HEK293T (cell line): ENCODE measurements around the gene CORT.

Experiments
- ARNT ChIP-seq: fragments of 450-650 bp; IDR thresholded peaks from 2 replicates; pipeline ENCODE4 v1.6.1; 2017; ENCODE audit warnings: mild to moderate bottlenecking
- BHLHE40 ChIP-seq: fragments of 450-650 bp; IDR thresholded peaks from 2 replicates; pipeline ENCODE4 v1.6.1; 2016; ENCODE audit warnings: mild to moderate bottlenecking, moderate library complexity, borderline replicate concordance
- CTBP1 ChIP-seq: fragments of 450-650 bp; IDR thresholded peaks from 2 replicates; pipeline ENCODE4 v1.6.1; 2016; ENCODE audit warnings: borderline replicate concordance
- ELF4 ChIP-seq: fragments of 450-650 bp; IDR thresholded peaks from 2 replicates; pipeline ENCODE4 v1.6.1; 2017; ENCODE audit warnings: antibody characterized with exemption
- FOXM1 ChIP-seq: fragments of 450-650 bp; IDR thresholded peaks from 2 replicates; pipeline ENCODE4 v1.6.1; 2017; ENCODE audit warnings: mild to moderate bottlenecking, borderline replicate concordance
- LEF1 ChIP-seq: fragments of 450-650 bp; IDR thresholded peaks from 2 replicates; pipeline ENCODE4 v1.6.1; 2017; ENCODE audit warnings: mild to moderate bottlenecking, borderline replicate concordance
- SP1 ChIP-seq: fragments of 450-650 bp; IDR thresholded peaks from 2 replicates; pipeline ENCODE4 v1.6.1; 2017
- TARDBP ChIP-seq: fragments of 450-650 bp; IDR thresholded peaks from 2 replicates; pipeline ENCODE4 v1.6.1; 2016
- TF ChIP-seq, protein P1 (sequence below): fragments of 450-650 bp; IDR thresholded peaks from 2 replicates; pipeline ENCODE4 v1.6.1; 2016

DNA sequence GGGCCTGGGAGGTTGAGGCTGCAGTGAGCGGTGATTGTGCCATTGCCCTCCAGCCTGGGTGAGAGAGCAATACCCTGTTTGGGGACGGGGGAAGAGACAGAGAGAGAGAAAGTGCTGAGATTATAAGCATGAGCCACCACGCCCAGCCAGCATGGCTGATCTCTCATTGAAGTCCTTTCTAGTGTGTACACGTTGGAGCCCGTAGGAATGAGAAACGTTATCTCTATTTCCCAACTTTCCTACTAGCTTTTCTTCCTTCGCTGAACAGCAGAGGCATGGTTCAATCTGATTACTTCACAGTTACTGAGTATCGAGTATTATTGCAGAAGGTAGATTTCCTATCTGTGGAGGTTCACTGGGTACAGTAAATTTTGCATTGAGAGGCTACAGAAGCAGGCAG is 29.5 kb downstream of the CORT start:
- no peak for TF ChIP-seq LEF1
- no peak for TF ChIP-seq FOXM1
- TF ChIP-seq, protein P1, sequence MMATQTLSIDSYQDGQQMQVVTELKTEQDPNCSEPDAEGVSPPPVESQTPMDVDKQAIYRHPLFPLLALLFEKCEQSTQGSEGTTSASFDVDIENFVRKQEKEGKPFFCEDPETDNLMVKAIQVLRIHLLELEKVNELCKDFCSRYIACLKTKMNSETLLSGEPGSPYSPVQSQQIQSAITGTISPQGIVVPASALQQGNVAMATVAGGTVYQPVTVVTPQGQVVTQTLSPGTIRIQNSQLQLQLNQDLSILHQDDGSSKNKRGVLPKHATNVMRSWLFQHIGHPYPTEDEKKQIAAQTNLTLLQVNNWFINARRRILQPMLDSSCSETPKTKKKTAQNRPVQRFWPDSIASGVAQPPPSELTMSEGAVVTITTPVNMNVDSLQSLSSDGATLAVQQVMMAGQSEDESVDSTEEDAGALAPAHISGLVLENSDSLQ, result no peak
- no peak for TF ChIP-seq SP1
- TF ChIP-seq CTBP1, result no peak
- no peak for TF ChIP-seq BHLHE40
- TF ChIP-seq ELF4, result no peak
- TF ChIP-seq TARDBP, result no peak
- TF ChIP-seq ARNT, result no peak
